GM19395 (cell line): ENCODE data around the gene FGFR3.

Source experiments
- ATAC-seq: cut with Tn5 transposase; IDR thresholded peaks from one replicate; pipeline ENCODE4 v1.9.1; 2021; ENCODE audit warnings: mild to moderate bottlenecking, moderate library complexity; ENCODE audit not compliant: unreplicated experiment

Gene FGFR3

DNA sequence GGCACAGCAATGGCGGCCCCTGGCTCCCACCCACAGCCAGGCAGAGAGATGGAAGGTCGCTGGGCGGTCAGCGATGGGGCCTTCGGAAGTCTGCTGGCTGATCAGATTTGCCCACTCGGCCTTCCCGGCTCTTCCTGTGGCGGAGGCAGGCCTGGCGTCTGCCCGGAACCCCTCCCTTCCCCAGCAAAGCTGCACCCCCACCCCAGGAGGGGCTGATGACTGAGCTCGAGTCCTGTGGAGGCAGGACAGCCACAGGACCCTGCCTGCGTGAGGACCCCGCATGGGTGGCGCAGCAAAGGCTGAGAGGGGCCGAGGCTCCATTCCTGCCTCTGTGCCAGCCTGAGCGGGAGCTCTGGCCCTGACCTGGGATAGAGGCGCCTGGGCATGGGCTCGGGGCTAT, 37.0 kb upstream of the FGFR3 start:
- no peak for ATAC-seq

DNA sequence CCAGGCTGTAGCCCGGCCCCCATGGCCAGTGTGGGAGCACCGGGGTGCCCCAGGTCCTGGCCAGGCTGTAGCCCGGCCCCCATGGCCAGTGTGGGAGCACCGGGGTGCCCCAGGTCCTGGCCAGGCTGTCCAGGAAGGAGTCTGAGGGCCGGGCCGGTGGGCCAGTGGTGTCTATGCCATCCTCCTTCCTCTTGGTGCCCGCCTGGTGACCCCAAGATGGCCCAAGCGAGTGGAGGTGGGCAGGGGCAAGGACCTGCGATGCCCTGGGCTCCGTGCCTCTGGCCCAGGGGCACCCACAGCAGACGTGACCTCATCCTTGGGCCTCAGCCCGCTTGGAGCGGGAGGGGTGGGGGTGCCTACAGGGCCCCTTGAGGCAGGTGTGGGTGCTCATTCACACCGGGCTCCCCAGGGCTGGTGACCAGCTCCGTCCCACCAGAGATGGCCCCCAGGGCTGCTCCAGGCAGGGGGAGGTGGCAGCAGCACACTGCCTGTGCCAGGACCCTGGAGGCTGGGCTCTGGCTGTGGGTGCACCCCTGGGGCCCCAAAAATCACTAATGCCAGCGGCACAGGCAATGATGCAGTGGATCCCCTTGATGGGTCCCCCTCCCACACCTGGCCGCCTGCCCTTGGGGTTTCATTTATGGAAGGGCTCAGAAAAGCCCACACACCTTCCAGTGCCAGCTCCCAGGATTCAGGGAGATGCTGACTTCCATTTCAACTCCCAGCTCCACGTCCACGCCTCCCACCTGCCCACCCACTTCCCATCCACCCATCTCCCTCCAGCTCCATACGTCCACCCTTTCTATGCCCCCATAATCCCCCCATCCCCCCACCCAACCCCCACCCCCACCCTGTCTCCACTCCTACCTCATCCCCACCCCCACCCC, 36.0 kb upstream of the FGFR3 start:
- ATAC-seq, result no peak

DNA sequence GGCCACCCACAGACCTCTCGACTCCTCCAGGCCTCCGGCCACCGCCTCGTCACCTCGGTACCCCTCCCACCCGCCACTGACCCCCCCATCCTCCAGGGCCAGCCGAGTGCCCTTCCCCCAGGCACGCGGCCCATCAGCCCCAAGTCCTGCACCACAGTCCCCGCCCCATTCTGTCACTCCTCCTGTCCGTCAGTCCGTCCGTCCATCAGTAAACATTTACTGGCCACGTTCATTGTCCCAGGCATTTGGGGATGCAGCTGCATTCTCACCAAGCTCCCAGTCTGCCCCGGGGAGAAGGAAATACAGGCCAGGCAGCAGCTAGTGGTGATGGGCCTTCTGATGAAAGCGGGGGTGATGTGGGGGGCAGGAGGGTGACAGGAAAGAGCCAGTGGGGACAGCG, 35.3 kb upstream of the FGFR3 start:
- ATAC-seq, result no peak

DNA sequence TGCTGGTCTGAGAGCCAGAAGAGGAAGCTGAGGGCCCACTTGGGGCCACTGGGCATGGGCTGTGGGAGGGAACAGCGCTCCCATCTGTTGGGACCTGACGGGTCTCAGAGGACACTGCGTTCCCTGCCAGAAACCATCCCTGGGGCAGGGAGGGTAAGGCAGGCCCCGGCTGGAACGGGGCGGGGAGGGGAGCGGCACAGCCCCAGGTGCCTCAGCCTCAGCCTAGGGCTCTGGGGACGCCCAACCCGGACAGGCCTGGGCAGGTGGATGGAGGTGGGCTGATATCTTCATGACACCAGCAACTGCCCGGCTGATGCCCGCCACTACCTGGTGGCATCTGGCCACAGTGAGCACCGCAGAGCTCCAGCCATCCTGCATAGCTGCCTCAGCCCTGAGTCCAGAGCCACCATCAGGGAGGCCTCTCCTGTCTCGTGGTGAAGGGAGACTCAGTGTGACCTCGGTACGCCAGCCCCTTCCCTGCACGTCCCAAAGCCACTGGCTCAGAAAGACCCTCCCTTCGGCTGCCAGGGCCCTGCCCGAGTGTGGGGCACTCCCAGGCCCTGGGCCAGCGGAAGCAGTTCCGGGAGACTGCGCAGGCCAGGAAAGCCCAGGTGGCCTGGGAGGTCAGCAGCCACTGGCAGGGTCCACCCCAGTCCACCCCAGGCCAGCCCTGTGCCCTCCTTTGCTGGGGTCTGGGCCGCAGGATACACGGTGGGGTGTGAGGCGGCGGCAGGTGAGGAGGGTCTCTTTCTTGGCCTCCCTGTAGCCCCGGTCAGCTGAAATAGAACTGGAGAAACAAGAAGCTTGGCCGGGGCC, 34.6 kb upstream of the FGFR3 start:
- ATAC-seq, result no peak

DNA sequence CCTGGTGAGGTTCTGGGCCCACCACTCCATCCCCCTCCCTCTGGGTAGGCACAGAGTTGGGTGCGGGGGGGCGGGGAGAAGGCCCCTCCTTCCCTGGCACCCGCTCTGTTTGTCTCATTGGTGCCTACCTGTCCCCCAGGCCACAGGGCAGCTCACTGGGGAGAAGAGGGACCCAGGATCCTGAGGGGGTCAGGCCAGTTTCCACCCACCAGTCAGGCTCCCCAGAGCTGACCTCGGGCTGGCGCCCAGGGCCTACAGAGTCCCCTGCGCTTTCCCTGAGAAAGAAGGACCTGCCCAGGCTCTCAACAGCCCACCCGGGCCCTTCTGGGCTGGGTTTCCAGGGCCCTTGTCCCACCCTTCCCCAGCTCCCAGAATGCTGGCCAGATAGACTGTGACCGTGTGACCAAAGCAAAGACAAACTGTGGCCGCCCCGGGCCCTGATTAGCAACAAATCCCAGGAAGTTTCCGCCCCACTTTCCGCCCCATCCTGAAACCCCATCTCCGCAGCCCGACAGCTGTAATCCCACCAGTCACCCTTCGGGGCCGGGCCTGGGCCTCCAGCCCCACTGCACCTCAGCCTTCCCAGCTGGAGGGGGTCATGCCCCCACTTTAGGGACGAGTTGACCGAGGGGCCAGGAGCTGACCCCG, 33.8 kb upstream of the FGFR3 start:
- no peak for ATAC-seq

DNA sequence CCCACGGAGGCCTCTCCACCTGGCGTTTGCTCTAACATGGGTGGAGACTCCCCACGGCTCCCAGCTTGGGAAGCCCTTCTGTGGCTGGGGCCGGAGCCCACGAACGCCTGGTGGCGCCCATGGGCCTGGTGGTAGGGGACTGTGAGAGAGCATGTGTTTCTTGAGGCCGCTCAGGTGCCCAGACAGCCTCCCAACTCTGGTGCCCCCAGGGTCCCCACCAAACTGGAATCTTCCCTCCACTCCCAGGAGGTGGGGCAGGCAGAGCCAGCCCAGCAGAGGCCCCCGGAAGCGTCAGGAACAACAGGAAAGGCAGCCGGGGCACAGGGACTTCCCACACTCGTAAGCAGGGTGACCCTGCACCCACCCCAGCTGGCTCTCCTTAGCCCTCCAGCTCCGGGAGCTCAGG, 33.3 kb upstream of the FGFR3 start:
- no peak for ATAC-seq

DNA sequence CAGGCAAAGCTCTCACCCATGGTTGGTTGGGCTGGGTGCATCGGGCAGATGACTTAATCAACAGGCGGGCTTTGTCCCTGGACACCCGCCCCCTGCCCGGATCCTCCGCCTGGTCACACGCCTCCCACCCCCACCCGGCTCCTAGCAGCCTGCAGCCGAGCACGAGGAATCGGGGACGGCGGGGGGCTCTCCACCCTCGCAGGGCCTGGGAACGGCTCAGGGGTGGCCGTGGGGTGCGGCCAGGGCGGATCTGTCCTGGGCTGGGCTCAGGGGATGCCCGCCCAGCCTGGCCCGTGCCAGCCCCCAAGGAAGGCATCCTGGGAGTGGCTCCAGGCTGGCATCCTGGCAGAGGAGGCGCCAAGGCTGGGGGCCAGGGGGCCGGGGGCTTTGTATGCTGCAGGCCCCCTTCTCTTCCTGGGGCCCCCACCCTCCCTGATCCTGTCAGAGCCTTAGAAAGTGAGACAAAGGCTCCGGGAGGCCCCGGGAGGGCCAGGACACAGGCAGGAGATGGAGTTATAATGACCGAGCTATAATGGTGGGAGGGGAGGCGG, 32.5 kb upstream of the FGFR3 start:
- no peak for ATAC-seq

DNA sequence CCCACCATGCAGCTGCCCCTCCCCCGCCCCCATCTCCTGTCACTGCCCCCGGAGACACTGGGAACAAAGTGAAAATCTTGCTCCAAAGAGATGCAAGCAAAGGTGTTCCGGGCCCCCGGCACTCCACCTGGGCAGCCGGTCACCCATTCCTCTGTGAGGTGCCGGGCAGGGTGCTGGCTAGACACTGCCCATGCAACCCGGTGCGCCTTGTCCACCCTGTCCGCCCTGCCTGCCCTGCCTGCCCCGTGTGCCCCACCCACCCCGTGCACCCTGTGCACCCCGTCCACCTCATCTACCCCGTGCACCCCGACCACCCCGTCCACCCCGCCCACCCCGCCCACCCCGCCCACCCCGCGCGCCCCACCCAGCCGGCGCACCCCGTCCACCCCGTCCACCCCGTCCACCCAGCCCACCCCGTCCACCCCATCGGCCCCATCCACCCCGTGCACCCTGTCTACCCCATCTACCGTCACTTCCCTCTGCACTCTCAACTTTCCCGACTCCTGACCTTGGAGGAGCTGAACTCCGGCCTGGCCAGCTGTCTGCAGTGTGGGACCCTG, 31.9 kb upstream of the FGFR3 start:
- ATAC-seq, result no peak

DNA sequence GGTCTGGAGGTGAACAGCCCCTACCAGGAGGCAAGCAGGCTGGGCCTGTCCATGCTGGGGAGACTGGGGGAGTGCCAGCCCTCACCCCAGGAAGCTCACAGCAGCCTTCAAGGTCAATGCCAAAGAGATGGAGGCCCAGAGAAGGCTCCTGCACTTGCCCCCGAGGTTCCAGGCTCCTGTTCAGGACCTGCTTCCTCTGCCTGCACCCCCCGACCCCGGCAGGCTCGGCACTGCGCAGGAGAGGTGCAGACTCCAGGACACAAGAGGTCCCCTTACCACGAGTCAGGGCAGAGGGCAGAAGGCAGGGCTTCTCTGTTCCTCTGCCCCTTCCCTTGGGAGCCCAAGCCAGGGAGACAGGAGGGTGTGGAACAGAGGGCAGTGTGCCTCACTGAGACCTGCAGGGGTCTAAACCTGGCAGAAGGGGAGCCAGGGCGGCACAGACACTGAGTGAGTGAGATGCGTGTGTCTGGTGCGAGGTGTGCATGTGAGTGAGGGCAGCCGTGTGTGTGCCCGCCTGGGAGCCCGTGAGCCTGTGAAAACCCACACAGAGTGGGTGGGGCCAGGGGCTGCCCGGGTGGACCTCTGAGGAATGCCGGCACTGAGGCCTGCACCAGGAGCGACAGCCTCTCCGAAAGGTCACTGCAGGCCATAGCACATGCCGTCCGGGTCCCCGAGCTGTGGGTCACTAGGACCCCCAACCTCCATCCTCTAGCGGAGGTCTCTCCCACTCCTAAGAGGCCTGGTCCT, 30.7 kb upstream of the FGFR3 start:
- ATAC-seq, result no peak

DNA sequence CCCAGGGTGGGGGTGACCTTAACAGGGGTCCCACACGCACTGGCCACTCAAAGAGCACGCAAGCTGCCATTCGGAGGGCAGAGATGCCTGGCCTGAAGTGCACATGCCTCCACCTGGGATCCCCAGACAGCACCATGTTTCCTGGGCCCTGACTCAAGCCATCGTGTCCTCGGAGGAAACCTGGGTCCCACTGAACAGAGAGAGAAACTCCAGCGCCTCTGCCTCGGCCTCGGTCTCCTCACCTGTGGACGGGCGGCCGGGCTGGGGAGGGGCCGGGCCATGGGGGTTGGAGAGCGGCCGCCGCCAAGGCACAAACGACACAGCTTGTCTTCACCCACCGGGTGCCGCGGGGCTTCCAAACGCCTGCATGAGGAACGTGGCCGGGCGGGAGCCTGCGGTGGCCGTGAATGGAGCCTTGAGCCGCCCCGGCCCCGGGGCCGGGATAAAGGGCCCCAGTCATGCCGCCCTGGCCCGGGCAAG, 30.0 kb upstream of the FGFR3 start:
- ATAC-seq, result no peak

DNA sequence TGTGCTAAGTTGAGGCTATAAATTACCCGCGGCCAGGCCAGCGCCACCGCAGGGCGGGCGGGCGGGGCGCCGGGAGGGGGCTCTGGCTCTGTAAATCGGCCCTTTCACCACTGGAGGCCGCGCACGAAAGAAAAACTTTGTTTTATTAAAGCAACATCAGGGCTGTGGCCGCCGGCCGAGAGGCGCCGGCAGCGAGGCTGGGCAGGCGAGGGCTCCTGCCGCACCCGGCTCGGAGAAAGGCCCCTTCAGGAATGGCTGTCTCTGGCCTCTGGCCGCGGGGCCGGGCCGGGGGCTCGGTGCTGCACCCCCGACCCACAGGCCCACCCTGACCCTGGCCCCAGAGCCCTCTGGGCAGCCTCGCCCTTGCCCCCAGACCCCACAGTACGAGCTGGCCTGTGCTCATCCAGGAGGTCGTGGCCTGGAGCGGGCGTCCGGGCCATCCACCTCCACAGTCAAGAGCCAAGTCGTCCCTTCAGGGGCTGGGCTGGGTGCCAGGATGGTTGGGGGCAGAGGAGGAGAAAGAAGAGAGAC, 29.5 kb upstream of the FGFR3 start:
- ATAC-seq, result no peak

DNA sequence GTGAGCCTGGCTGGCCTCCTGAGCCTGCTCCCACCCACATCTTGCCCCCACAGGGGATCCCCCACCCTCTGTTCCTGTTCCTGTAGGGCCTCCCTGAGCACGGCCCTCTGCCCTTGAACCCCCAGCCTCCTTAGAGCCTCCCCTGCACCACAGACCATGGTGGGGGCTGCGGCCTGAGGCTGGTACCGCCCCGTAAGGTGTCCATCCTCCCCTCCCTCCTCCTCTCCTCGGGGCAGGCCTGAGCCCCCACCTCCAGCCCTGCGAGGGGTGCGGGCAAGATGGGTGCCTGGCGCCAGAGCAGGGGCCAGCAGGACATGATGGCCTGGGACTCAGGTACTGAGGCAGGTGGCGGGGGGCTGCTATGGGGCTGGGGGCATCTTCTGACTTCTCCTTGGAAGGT, 28.4 kb upstream of the FGFR3 start:
- ATAC-seq, result no peak

DNA sequence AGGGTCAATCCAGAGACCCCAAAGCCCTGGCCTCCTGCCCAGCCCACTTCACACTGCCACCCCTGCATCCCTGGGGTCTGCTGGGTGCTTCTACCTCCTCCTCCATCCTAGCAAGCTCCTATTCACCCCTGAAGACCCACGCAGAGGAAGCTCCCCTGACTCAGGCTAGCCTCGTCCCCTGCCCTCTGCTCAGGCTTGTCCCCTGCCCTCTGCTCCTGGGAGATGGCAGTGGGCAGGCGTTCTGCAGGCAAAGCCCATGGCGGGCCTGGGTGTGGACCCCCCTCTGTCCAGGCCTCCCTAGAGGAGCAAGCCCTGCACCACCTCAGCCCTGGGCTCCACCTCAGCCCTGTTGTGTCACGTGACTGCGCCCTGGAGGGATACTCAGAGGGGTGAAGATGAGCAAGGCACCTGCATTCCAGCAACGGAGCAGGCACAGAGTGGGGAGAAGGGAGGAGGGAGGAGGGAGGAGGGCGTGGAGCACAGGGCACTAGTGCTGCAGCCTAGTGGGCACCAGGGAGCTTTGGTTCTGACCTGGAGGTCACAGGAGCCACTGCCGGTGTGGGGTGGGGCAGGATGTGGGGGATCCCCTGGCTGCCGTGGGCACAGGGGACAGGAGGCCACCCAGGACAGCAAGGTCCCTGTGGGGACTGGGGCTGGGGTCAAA, 27.6 kb upstream of the FGFR3 start:
- ATAC-seq, result no peak

DNA sequence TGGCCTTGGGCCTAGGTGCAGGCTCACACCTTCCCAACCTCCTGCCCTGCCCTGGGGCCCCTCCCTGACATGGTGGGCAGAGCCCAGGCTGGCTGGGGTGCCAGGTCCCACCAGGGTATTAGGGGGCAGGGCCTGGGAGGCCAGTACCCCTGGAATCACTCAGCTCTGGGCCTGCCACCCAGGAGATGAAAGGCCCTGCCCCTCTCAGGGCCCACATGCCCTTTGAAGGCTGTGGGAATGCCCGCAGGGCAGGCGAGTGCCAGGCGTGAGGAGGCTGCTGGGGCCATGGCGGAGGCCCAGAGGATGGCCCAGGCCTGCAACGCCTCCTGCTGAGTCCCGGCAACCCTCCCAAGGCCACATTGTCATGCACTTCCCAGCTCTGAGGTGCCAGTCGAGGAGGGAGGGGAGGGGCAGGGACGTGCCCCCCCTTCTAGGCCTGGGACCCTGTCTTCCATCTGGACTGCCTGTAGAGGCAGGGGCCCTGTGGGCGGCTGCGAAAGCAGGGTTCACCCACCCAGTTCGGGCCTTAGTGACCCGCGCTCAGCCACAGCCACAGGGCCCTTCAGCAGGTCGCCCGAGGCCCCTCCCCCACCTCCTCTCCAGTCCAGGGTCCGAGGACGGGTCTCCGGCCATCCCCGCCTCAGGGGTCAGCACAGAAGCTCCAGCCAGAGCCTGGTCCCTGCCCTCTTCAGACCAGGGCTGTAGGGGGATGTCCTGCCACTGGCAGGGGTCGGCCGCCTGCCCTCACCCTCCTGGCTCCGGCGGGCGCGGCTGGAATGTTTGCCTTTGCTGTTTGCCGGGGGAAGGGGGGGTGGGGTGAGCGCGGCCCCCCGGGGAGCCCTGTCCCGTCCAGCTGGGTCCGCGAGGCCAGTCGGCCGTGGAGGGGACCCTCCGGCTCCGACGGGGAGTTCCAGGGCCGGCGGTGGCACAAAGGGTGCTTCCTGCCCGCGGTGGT, 26.7 kb upstream of the FGFR3 start:
- ATAC-seq, result no peak

DNA sequence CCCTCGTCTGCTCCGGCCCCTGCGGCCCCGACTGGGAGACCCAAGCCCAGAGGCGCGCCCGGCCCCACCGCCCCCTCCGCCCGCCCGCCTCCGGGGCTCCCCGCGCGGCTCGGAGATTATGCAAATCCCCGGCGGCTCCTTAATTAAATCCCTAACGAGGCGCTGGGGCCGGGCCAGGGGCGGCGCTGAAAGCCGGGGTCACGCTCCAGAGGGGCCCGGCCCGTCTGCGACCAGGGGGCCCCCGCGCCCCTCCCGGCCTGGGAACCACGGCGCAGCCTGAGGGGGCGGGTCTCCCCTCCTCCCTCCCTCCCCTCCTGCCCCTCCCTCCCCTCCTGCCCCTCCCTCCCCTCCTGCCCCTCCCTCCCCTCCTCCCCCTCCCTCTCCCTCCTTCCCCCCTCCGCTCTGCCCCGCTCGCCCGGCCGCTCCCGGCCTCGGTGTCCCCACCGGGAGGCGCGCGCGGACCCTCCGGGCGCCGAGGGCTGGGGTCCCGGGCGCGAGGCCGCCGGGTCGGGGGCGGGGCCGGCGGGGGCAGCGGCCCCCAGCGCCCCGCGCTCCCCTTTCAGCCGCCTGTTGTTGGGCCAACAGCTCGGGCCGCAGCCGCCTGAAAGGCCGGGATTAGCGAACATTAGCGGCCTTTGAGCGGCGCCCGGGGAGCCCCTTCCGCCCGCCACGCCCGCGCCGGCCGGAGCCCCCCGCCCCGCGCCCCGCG, 25.9 kb upstream of the FGFR3 start:
- ATAC-seq, result no peak

DNA sequence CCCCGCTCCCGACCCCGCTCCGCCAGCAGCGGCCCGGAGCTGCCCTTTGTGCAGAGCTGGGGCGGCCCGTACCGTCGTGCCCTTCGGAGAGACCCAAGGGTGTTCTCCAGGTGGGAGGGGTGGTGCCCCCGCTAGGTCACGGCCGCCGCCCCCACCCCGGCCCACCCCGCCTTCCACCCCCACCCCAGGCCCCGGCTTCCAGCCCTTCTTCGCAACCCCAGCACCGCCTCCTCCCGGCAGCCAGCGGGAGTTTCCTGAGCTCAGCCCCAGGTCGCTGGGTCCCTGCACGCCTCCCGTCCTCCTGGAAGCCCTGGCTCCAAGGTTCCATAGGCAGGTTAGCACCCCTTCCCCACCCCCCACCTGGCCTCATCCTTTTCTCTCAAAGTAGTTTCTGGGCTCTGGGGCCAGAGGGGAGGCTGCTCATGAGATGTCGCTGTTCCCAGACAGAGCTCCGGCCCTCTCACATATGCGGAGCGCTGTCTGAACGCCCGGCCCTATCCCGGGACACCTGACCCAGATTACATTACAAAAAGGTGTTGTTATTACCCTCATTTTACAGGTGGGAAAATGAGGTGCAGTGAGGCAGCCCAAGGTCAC, 25.2 kb upstream of the FGFR3 start:
- ATAC-seq, result no peak

DNA sequence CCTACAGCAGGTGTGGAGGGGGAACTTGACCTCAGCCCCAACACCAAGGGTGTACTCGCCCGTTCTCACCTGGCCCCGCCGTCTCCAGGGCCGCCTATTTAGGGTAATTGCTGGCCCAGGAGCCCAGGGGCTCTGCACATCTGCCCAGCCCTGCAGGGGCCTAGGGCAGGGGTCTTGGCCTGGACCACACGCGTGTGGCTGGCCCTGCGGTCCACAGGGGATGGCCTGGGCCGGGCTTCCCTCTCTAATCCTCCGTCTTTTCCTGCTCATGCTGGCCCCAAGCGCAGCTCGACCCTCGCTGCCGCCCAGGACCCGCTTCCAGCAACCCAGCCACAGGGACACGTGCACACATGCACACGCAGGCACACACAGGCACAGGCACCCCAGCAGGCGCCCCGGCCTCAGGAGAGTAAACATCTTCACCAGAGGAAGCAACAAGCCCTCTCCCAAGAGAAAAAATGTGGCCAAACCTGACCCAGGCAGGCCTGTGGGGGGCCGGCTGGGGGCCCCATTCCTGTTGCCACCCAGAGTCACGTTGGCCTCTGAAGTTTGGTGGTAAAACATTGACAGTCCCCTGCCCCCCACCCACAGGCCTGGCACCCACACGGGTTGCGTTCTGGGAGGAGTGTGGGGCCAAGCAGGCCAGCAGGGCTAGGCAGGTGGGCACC, 24.6 kb upstream of the FGFR3 start:
- ATAC-seq, result no peak
